ENCODE results near the gene ZZZ3.
"Not testable (repeated sequence)": the region's sequence is repeated elsewhere in the genome, so short reads cannot be mapped to it uniquely, and the experiment has no call there.

Gene ZZZ3

GRCh38 chr1:77668924-77669449, 13.5 kb downstream of the ZZZ3 start:
- no peak for DNase-seq

DNA sequence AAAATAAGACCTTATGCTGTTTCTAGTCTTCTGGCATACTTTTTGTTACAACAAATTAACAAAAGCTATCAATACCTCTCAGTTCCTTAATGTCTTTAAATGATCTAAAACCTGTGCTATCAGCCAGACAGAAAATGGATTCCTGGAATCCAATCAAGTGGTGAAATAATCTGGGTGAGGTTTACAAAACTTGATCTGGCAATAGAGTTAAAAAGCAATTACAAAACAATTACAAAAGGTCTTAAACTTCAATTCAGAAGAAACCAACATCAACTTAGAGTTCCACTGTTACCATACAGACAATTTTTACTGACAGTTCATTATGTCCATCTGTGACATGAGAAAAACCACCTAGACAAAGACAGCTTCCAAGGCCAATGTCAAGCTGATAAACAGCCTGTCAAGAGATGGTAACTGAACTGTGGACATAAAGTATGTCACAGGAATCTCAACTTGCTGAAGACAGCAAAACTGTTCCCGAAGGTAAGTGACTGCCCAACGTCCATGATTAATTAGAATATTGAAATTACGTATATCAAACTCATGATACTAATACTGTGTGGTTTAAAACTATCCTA, 17.4 kb downstream of the ZZZ3 start:
- no peak for DNase-seq

DNA sequence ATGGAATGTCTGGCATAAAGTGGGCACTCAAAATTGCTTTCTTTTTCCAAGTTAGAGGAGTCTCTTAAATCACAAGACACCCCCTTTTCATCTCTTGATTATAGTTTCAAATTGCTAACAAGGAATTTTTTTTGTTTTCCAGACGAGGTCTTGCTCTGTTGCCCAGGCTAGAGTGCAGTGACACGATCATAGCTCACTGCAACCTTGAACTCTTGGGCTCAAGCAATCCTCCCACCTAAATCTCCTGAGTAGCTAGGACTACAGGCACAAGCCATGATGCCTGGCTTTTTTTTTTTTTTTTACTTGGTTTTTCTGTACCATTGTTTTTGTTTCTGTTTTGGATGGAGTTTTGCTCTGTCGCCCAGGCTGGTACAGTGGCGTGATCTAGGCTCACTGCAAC, 20.8 kb downstream of the ZZZ3 start:
- DNase-seq, result no peak

DNA sequence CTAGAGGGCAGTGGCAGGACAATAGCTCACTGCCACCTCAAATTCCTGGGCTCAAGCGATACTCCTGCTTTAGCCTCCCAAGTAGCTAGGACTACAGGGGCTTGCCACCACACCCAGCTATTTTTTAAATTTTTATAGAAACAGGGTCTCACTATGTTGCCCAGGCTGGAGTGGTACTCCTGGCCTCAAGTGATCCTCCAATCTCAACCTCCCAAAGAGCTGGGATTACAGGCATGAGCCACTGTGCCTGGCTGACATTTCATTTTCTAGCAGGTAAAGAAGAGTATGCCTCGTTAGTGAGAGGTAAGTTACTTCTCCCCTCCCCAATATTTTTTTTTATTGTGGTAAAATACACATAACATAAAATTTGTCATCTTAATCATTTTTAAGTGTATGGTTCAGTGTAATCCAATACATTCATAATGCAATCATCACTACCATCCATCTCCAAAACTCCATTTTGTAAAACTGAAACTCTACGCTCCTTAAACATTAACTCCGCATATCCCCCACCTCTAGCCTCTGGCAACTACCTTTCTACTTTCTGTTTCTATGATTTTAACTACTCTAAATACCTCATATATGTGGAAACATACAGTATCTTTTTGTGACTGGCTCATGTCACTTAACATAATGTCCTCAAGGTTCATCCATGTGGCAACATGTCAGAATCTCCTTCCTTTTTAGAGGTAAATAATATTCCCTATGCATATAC, 22.4 kb downstream of the ZZZ3 start:
- DNase-seq, result no peak

- DNase-seq, result no peak
These were observed 24.2 kb downstream of the ZZZ3 start for GRCh38 chr1:77658271-77658670.

GRCh38 chr1:77655431-77655974, 27.0 kb downstream of the ZZZ3 start:
- DNase-seq, result peak; percentile 95

- no peak for DNase-seq
These were observed 29.4 kb downstream of the ZZZ3 start for GRCh38 chr1:77652970-77653516.

- no peak for DNase-seq
These were observed 30.2 kb downstream of the ZZZ3 start for GRCh38 chr1:77652268-77652667.

GRCh38 chr1:77649127-77649526, 33.3 kb downstream of the ZZZ3 start:
- DNase-seq, result no peak

DNA sequence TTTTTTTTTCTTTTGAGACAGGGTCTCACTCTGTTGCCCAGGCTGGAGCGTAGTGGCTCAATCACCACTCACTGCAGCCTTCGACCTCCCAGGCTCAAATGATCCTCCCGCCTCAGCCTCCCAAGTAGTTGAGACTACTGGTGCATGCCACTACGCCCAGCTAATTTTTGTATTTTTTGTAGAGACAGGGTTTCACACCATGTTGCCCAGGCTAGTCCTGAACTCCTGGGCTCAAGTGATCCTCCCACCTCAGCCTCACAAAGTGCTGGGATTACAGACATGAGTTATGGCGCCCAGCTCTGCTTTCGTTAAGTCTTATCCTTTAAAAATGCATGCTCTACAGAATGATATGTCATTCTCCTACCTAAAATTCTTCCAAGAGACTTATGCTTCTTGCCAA, 36.2 kb downstream of the ZZZ3 start:
- DNase-seq, result not testable (repeated sequence)

DNA sequence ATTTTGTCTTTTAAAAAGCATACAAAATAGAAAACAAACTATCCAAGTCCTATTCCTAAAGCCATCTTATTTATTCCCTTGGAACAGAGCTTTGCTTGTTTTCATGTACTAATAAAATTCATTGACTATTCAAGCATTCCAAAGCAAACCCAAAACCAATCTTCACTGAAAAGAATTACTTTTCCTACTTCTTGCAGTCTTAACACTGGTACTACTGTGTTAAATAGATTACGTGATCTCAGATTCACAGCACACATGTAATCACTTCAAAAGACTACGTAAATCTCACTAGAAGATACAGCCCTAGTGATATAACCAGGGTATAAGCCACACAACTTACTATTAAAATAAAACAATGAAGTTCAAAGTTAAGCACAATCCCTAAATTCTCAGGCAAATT, 39.0 kb downstream of the ZZZ3 start:
- DNase-seq, result no peak

GRCh38 chr1:77642941-77643340, 39.5 kb downstream of the ZZZ3 start:
- no peak for DNase-seq

DNA sequence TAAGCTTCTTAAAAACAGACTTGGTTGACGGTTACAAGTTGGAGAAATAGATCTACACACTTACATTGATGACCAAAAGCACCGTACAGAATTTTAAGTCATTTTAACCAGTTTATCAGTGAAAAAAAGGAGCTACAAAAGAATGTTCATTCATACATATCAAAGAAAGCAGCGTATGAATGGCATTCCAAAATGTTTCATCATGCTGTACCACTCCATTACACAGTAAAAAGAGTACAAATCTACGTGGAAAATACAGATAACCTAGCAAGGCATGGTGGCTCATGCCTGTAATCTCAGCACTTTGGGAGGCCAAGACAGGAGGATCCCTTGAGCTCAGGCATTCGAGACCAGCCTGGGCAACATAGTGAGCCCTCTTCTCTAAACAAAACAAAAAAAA, 40.3 kb downstream of the ZZZ3 start:
- DNase-seq, result no peak

GRCh38 chr1:77639557-77640069, 42.8 kb downstream of the ZZZ3 start:
- no peak for DNase-seq

GRCh38 chr1:77639056-77639455, 43.4 kb downstream of the ZZZ3 start:
- DNase-seq, result no peak

DNA sequence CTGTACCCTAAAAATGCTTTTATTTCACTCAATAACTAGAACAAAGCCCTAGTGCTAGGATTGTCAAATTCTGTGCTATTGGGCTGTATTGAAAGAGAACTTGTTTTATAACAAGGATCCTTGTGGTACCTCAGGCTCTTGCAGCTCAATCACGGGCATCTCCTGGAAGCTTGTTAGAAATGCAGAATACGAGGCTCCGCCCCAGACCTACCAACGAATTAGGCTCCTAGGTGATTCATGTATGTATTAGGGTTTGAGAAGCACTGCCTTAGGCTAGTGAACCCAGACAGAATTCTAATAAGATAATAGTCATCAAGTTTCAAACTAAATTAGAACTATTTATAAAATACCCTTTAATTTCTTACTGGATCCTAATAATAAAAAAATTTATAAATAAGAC, 45.6 kb downstream of the ZZZ3 start:
- DNase-seq, result no peak
